Measurements from ENCODE around the gene GRM5.

GRCh38 chr11:88489030-88489429 lies 576.8 kb downstream of the GRM5 start:
- TF ChIP-seq CTCF (IDR thresholded peaks at IDR 0.05) = no peak
- no peak for TF ChIP-seq POLR2A (IDR thresholded peaks at IDR 0.05)
